NCI-H128 (cell line): ENCODE measurements around the gene COX19.

Experiments used
- DNase-seq: peaks from one replicate; lab custom pipeline; 2025; ENCODE audit not compliant: unreplicated experiment; lab: John Stamatoyannopoulos, UW

The COX19 gene

GRCh38 chr7:974820-975681 lies at the start of gene COX19:
TSS of gene COX19 (minus strand) at chr7:975549. CDS start at chr7:975509, 40 bp downstream.
- peak; percentile 59 for DNase-seq

DNA sequence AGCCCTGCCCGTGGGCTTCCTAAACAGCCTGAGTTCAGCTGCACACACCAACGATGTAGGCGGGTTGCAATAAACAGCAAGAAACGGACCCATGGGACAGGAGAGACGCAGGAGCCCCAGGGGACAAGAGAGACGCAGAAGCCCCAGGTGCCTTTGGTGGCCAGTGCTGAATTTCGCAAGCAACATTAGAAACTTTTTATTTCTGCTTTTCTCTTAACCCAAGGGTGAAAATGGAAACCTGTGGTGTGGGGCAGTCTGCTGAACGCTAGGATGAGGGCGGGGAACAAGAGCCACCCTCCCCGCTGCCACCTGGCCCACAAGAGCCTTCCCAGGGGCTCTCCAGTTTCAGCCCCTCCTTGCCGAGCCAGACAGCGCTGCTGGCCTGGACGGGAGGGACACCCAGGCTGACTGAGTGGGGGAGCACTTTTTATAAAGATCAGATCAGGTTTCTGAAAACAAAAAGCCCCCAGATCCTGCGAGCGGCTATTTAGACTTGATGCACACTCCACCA lies 49.0 kb upstream of the COX19 start:
- peak; percentile 84 for DNase-seq

GRCh38 chr7:1022801-1023465 lies 47.6 kb upstream of the COX19 start:
- DNase-seq: no peak

- DNase-seq: no peak
These were observed 47.0 kb upstream of the COX19 start for GRCh38 chr7:1022356-1022755.

DNA sequence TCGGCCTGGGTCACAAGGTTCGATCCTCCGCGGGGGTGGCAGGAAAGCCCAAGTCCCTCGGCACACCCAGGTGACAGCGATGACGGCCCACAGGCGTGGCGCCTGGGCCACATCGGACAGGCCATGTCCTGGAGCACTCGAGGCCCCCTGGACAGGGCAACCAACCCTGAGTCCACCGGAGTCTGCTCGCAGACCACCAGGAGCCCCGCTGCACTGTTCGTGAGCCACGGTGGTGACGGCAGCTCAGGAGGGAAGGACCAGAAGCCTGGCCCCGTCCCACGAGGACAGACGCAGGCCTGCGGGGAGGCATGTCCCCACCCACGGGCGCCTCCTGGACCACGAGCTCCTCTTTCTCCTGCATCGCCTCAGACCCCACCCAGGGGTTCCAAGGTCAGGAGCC lies 46.6 kb upstream of the COX19 start:
- no peak for DNase-seq

DNA sequence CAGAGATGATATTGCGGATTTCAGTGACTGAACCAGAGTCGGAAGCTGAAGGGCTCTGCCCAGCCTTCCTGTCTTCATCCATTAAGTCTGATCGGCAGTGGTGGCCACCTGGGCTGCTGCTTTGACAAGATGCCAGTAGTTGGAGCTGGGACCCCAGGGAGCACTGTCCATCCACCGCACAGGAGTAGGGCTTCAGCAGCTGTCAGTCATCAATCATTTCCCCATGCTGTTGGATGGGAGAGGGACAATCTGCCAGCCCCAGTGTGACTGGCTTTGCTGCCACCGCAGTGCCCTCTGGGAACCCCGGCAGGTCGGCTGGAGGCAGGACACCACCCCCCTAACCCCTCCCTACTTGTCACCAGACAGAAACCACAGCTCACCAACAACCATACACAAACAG lies 46.0 kb upstream of the COX19 start:
- DNase-seq: no peak

- DNase-seq: no peak
These were observed 45.5 kb upstream of the COX19 start for GRCh38 chr7:1020849-1021251.

DNA sequence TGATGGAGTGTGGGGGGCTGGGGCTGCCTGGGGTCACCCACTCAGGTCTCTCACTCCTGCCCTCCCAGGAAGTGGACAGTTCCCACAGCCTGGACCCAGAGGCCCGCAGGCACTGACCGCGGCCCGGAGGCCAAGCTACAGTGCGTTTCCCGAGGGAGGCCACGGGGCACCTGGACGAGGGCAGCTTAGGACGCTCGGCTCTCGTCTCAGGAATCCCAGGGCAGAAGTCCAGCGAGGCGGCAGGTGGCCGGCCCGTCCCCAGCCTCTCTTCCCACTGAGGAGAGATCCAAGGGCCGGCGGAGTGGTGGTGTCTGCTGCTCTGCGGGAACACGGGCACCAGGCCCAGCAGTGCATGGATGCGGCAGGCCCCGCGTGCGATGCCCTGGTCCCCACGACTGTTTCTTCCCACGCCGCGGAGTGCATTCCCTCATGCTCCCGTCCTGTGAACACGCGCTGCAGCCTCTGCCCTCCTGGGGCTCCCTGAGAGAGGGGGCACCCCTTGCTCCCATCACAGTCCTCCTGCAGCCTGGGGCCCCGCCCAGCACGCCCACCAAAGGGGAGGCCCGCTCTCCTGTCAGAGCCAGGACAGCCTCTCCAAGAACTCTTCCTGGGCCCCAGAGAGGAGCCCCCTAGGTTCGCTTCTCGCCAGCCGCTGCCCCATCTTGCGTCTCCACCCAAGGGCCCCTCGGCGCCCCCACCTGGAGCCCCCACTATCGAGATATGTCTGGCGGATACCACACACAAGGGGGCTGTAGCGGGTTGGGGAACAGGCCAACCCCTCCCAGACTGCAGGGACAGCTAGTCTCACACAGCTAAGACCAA lies 44.7 kb upstream of the COX19 start:
- no peak for DNase-seq

- no peak for DNase-seq
These were observed 44.0 kb upstream of the COX19 start for GRCh38 chr7:1019255-1019785.

- DNase-seq: no peak
These were observed 43.0 kb upstream of the COX19 start for GRCh38 chr7:1018334-1018695.

DNA sequence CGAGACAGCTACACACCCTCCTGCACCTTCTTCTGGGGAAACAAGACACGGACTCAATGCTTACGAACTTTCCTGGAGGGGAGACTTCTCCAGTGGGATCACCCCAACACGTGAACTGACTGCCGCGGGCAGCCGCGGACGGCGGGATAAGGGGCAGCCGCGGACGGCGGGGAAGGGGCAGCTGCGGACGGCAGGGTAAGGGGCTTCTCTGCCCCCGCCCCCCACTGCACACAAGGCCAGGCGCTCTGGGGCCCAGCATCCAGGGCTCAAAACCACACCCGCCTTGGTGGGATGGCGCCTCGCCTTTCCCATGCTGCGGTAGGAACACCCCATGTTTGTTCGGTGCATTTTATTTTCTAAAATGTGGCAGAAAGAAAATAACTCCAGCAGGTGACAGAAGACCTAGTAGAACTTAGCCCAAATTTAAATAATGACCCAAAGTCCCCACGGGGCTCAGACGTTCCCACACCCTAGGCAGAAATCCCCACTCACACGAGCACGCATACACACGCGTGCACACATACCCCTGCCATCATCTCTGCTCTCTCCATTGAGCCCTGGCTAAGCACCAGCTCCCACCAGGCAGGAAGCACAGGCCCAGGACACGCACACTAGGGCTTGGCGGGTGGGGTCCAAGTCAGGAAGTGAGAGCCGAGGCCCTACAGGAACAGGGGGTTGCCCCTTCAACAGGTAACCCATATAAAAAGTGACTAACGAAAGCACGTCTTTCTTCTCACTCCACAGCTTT lies 42.4 kb upstream of the COX19 start:
- DNase-seq: no peak

GRCh38 chr7:1016577-1017531 lies 41.5 kb upstream of the COX19 start:
- DNase-seq: no peak

DNA sequence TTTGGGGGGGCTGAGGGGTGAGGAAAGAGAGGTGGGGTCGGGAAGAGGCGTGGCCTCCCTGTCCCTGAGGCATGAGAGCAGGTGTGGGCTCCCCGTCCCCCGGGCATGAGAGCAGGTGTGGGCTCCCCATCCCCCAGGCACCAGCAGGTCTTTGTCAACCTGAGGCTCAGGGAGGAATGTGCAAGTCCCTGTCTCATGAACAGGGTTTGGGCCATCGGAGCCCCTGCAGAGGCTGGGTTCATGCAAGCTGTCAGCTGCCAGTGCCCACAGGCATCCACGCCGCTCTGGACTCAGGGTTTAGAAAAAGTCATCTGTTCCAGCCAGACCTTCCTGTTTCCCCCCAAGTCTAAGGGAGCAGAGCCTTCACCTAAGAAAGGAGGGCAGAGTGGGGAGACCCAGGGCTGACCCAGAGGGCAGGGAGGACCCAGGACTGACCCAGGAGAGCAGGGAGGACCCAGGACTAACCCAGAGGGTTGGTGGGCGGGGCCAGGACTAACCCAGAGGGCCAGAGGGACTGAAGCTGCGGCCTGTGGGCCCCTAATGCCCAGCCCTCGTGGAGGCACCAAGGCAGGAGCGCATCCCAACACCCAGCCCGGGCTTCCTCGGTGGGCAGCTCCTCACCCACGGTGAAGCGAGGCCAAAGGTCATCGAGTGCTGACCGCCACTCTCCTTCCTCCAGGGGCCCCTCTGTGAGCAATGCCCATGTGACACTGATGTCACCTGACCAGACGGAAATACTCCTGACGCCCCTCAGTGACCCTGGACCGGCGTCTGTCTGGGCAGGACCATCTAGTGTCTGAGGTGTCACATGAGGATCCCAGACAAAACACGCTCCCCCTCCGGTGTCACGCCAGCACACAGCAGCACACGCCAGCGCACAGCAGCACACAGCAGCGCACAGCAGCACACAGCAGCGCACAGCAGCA lies 40.1 kb upstream of the COX19 start:
- DNase-seq: no peak

DNA sequence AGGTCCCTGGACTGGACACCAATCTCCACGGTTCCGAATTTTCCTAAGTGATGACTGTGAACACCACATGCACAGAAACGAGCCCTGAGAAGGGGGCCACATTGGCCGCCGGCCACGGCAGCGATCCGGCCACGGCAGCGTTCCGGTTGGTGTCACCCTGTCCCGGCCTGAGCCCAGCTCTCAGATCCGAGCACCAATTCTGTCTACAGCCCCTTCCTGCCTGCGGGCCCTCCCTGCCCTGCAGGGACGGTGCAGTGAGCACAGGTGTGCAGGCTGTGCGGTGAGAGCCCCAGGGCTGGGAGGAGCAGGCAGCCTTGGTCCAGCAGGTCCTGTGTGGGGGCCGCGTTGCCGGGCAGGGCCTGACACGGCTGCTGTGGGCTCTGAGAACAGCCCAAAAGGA lies 39.3 kb upstream of the COX19 start:
- no peak for DNase-seq

- no peak for DNase-seq
These were observed 38.2 kb upstream of the COX19 start for GRCh38 chr7:1013581-1013980.

DNA sequence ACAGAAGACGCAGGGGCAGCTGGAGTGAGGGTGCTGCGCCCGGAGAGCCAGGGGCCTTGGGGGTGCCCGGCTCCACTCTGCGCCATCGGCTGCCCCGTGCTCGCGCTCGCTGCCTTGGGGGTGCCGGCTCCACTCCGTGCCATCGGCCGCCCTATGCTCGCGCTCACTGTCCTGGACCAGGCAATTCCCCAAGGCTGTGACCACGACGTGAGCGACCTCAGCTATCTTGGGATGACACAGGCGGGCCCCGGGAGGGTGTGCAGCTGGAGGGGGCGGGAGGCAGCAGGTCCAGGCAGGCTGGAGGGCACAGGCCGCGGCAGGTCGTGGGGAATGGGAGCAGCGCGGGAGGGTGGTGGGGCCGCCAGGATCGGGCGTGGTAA lies 37.4 kb upstream of the COX19 start:
- no peak for DNase-seq

- no peak for DNase-seq
These were observed 36.8 kb upstream of the COX19 start for GRCh38 chr7:1012004-1012715.
